NOMO-1 treated with DMSO at 0.1 percent for 48 hours (cell line): ENCODE measurements around the gene ADM2.

ENCODE experiments used
- DNase-seq: peaks from one replicate; lab custom pipeline; 2025; ENCODE audit not compliant: unreplicated experiment; lab: John Stamatoyannopoulos, UW

Gene ADM2

GRCh38 chr22:50445071-50445879 is 36.1 kb upstream of the ADM2 start:
- no peak for DNase-seq

GRCh38 chr22:50445880-50446707 is 35.2 kb upstream of the ADM2 start:
- DNase-seq, result no peak

GRCh38 chr22:50446708-50447575 is 34.4 kb upstream of the ADM2 start:
- no peak for DNase-seq

- no peak for DNase-seq
Measured at GRCh38 chr22:50447576-50448551, 33.5 kb upstream of the ADM2 start.

GRCh38 chr22:50452649-50453048 is 28.7 kb upstream of the ADM2 start:
- no peak for DNase-seq

GRCh38 chr22:50454556-50455075 is 26.7 kb upstream of the ADM2 start:
- no peak for DNase-seq

GRCh38 chr22:50455201-50455600 is 26.1 kb upstream of the ADM2 start:
- DNase-seq, result no peak

GRCh38 chr22:50456026-50456425 is 25.3 kb upstream of the ADM2 start:
- no peak for DNase-seq

- no peak for DNase-seq
Measured at GRCh38 chr22:50456466-50457234, 24.7 kb upstream of the ADM2 start.

GRCh38 chr22:50459016-50459415 is 22.3 kb upstream of the ADM2 start:
- DNase-seq, result no peak

GRCh38 chr22:50459496-50460140 is 21.7 kb upstream of the ADM2 start:
- no peak for DNase-seq

GRCh38 chr22:50460938-50461337 is 20.4 kb upstream of the ADM2 start:
- DNase-seq, result no peak

GRCh38 chr22:50461536-50461935 is 19.8 kb upstream of the ADM2 start:
- no peak for DNase-seq

GRCh38 chr22:50461979-50462540 is 19.3 kb upstream of the ADM2 start:
- DNase-seq, result no peak

GRCh38 chr22:50463188-50463900 is 18.0 kb upstream of the ADM2 start:
- no peak for DNase-seq

GRCh38 chr22:50464451-50464850 is 16.9 kb upstream of the ADM2 start:
- no peak for DNase-seq

- no peak for DNase-seq
Measured at GRCh38 chr22:50465066-50465930, 16.0 kb upstream of the ADM2 start.
